Body of pancreas (tissue), 4 donors: ENCODE results near the gene GPR148.

Experiments used
- CTCF ChIP-seq, 7 experiments: fragments of 450-650 bp in 4 of 7; fragments of 200-600 bp in 3 of 7; sonication (generic) in 3 of 7; IDR thresholded peaks; one replicate each; pipeline ENCODE4 v1.5.1; 2016 to 2019; ENCODE audit warnings: antibody characterized with exemption in 7 of 7
- POLR2A ChIP-seq, 3 donors: fragments of 450-650 bp; IDR thresholded peaks; one replicate each; pipeline ENCODE4 v1.6.1; 2016; ENCODE audit warnings: antibody characterized with exemption in 3 of 3, mild to moderate bottlenecking in 2 of 3

GRCh38 chr2:130736487-130736886 lies 7.6 kb downstream of the GPR148 start:
- TF ChIP-seq POLR2A (IDR thresholded peaks at IDR 0.05) (no peak), CTCF (IDR thresholded peaks at IDR 0.05) (no peak)
